Measurements from ENCODE around the gene OPRPN.

OPRPN gene, protein sequence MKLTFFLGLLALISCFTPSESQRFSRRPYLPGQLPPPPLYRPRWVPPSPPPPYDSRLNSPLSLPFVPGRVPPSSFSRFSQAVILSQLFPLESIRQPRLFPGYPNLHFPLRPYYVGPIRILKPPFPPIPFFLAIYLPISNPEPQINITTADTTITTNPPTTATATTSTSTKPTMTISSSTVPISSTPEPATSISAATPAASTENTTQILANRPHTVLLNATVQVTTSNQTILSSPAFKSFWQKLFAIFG

DNA sequence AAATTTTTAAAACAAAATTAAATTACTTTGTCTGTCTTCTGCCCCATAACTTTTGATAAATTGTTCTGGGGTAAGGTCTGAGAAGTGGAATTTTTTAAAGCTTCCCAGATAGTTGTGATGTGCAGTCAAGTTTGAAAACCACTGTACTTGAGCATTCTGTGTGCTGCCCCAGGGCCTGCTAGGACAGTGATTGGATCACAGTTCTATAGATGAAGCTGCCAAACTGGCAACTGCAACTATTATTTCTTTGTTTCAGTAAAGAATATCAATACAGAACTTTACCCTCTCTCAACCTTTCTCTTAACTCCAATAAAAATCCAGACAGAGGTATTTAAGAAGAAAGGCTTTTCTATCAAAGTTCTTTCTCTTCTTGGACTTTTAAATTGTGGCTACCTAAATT is at the start of gene OPRPN:
Gene OPRPN, plus strand, starts transcription at position 361 of the 400 bp plus-strand sequence. CDS start 1,346 bp downstream, outside the sequence.
- DNase-seq (ENCODE audit: low spot score): no peak

DNA sequence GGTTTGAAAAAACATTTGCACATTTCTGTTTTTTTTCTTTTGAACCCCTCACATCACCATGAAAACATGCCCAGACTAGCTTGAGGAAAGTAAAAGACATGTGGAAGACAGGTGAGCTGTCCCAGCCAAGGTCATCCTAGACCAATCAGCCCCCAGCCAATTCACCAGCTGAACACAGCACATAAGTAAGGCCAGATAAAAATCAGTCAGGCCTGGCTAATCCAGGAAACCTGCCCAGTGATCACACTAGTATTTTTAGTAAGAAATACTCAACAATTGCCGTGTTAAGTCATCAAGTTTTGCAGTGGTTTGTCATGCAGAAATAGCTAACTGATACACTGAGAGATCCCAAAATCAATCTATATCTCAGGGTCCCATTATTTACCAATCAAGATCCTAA is 41.6 kb upstream of the OPRPN start:
- no peak for DNase-seq (ENCODE audit: low spot score)

DNA sequence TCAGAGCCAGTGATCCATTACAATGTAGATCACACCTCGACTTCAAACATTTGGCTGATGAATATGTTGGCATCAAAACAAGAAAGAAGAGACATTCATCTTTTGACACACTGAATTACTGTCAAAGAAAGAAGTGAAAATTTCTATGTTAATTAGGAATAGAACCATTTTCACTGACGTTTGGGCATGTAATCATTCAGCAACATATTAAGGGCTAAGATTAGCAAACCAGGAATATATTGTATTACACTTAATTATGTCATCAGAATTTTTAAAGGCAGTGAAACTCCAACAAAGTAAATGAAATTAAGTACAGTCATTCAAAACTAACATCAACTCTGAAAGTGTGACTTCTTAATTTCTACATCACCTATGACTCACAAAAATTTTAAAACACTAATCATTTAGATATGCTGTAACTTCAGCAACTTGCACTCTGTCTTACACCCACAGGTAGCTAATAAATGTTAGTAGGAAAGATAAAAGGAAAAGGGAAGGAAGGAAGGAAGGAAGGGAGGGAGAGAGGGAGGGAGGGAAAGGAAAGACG is 38.6 kb upstream of the OPRPN start:
- no peak for DNase-seq (ENCODE audit: low spot score)

DNA sequence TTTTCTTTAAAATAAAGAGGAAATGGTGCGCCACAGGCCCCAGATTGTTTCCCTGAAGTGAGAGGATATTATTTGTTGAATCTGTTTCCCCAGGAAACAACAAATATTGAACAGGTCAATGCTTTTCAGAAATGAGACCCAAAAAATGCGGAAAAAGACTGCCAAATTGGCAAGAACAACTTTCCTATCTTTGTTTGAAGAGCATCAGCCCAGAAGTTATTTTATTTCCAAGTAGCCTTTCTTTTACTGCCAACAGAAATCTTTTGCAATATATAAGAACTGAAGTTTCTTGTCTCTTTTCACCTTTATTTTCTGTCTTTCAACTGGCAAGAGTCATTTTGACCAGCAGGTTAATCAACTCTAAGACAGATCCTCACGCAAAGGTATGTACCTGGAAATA is 37.3 kb upstream of the OPRPN start, which contains the start of gene SMR3A:
Gene SMR3A, plus strand, starts transcription at position 301 of the 400 bp plus-strand sequence. CDS start 1,356 bp downstream, outside the sequence.
- DNase-seq (ENCODE audit: low spot score): no peak

DNA sequence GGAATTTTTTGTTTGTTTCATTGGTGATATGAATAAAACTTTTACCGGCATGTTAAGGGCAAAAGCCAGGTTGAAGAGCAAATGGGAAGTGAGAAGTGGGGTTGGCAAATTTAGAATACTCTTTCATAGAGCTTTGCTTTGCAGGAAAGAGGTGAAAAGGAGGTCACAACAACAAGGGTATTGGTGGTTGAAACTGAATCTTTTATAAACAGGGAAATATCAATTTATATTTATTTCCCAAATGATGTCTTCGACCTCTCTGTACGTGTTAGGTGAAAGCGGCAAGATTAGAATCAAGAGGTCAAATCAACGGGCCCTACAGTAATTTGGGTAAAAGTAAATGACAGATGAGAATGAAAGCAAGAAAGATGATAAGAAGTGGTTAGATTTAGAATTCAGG is 33.7 kb upstream of the OPRPN start:
- no peak for DNase-seq (ENCODE audit: low spot score)

DNA sequence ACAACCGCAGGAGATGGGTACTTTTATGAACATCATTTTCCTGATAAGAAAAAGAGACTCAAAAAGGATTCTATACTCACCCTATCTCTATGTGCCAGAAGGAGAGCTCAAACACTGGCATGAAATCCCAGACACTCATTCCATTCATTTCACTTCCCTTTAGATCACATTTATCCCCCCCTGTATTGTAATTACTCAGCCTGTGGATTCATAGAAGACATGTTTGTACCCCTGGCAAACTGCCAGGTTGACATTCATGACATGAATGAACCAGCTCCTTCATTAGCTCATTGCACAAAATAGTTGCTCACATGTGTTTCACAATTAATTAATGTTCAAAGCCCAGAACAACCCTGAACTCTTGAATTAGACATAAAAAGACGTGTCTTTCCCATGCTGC is 32.3 kb upstream of the OPRPN start:
- DNase-seq (ENCODE audit: low spot score): no peak

DNA sequence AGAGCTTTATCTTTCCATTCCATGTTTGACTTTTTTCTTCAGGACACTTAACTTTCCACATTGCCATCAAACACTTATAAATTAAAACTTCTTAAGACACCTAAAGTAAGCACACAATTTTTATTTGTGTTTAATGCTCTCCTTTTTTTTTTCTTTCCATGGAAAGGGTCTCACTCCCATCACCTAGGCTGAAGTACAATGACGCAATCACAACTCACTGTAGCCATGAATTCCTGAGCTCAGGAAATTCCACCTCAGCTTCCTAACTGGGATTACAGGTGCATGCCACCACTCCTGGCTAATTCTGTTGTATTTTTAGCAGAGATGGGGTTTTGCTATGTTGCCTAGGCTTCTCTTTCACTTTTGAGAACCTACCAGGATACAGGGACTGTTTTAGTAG is 29.9 kb upstream of the OPRPN start:
- no peak for DNase-seq (ENCODE audit: low spot score)

DNA sequence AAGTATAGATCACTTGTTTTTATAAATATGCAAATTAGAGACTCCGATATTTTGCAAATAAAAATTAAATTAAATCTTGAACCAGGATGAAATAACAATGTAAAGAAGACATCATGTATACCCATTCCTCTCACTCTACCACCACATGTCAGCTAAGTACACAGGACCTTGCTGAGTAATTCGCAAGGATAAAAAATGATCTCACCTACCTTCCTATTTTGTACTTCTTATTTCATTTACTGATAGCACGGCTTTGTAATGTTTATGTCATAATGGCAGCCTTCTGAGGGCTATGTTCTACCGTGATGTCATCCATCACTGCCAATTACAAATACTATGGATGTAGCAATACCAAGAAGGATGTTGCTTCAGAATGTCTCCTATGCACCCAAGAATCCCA is 25.8 kb upstream of the OPRPN start:
- DNase-seq (ENCODE audit: low spot score): no peak

DNA sequence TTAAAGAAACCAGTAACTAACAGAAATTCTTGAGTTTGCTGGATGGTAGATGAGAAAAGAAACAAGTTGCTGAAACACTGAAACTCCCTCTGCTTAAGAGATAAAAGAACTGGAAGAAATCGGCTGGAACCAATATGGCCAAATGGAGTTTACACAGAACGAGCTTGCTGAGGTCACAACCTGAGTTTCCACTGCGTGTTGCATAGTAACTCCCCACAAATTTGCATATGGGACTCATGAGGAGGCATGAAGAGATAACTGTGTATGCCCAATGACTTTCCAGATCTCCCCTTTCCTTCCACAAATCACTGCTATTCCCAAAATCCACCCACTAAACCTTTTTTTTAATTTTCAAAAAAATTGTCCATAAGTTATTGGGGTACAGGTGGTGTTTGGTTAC is 25.0 kb upstream of the OPRPN start:
- no peak for DNase-seq (ENCODE audit: low spot score)

DNA sequence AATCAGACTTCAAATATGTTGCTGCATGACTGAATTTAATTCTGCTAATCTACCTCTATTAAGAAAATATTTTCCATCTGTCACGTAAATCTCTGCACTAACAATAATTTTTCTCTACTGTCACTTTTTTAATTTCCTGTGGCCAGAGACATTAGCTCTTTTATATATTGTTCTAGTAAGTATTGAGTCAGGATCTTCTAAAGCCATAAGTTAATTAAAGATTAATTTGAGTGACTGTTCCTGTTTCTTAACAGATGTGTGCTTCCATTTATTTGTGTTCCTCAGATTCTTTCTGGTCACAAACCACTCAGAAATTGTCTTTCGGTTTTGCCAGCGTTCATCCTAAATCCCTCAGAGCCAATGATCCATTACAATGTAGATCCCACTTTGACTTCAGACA is 17.2 kb upstream of the OPRPN start:
- no peak for DNase-seq (ENCODE audit: low spot score)

DNA sequence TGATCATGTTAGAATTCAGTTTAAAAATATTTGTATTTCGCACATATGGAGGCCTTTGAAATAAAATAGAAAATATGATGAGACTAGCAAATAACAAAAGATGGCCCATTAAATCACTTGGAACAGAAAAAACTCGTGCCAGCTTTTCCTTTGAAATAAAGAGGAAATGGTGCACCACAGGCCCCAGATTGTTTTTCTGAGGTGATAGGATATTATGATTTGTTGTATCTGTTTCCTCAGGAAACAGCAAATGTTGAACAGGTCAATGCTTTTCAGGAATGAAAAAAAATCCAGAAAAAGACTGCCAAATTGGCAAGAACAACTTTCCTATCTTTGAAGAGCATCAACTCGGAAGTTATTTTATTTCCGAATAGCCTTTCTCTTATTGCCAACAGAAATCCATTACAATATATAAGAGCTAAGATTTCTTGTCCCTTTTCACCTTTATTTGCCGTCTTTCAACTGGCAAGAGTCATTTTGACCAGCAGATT is 15.0 kb upstream of the OPRPN start, which contains the start of gene SMR3B:
Gene SMR3B, plus strand, starts transcription at position 441 of the 491 bp plus-strand sequence. CDS start 1,380 bp downstream, outside the sequence.
- no peak for DNase-seq (ENCODE audit: low spot score)

DNA sequence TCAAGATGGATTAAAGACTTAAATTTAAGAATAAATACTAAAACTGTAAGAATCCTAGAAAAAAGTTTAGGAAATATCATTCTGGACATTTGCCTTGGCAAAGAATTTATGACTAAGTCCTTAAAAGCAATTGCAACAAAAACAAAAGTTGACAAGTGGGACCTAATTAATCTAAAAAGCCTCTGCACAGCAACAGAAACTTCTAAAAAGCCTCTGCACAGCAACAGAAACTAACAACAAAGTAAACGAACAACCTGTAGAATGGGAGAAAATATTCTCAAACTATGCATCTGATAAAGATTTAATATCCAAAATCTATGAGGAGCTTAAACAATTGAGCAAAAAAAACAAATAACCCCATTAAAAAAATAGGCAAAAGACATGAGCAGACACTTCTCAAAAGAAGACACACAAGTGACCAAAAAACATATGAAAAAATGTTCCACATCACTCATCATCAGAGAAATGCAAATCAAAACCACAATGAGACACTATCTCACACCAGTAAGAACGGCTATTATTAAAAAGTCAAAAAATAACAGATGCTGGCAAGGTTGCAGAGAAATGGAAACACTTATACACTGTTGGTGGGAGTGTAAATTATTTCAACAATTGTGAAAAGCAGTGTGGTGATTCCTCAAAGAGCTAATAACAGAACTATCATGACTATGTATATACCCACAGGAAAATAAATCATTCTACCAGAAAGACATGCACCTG is 5.5 kb upstream of the OPRPN start:
- no peak for DNase-seq (ENCODE audit: low spot score)

DNA sequence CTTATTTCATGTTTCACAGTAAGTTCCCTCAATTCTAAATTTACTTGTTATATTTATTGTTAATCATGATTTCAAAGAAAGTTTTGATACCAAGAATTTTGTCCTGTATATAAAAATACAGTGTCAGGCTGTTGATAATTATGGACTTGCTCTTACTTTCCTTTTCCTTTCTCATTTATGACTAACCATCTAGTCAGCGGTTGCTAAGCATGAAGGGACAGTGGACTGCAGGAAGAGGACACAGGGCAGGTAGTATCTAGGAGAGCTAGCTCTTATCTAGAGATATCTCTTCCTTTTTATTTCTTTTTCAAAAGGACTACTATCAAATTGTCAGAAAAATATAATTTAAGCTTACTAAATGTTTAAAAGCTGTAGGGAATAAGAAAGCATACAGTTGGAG is 1.6 kb downstream of the OPRPN start:
- no peak for DNase-seq (ENCODE audit: low spot score)

DNA sequence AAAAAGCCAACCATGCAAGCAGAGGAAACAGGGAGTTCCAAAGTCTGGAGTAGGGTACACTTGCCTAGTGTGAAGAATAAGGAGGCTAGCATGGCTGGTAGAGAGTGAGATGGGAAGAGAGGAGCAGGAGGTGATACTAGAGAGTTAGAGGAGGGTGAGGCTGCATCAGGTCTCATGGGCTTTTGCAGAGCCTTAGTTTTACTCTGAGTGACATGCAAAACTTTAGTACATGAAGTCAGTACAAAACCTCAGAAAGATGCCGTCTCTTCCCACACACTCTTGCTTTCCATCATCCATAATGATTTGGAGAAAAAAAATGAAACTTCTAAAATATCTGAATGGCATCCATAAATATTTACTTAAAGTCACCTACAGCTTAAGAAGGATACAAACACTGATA is 5.0 kb downstream of the OPRPN start:
- no peak for DNase-seq (ENCODE audit: low spot score)

DNA sequence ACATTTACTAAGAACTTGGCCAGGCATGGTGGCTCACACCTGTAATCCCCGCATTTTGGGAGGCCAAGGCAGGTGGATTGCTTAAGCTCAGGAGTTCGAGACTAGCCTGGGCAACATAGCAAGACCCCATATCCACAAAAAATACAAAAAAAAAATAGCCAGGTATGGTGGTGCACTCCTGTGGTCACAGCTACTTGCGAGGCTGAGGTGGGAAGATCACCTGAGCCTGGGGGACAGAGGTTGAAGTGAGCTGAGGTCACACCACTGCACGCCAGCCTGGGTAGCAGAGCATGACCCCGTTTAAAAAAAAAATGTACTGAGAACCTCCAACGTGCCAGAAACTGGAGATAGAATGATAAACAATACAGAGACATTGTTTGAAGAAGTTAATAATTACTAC is 8.0 kb downstream of the OPRPN start:
- DNase-seq (ENCODE audit: low spot score): no peak

DNA sequence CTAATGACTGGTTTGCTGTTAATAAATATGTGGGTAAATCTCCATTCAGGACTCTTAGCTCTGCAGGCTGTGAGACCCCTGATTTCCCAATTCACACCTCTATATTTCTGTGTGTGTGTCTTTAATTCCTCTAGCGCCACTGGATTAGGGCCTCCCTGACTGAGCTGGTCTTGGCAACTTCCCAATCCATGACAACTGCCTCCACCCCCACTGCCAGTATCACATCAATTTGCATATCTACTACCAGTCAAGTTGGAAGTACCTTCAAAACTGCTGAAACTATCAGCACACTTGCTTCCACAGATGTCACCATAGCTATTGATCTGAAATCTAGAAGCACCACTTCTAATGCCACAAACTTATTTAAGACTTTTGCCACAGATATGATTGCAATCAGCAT is 27.6 kb downstream of the OPRPN start:
- no peak for DNase-seq (ENCODE audit: low spot score)

DNA sequence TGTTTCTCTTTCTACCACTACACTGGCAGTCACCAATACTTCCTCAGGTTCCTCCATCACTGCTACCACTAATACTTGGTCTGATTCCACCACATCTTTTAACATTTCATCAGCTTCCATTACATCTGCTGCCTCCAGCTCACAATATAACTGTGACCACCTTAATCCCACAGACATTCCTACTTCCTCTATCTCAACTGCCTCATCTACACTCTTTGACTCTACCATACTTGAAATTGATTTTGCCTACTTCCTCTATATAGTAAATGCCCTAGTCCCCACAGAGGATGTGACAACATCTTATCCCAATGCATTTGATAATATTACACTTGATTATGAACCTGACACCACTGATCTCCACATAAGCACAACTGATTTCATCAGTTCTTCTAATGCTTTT is 29.0 kb downstream of the OPRPN start:
- DNase-seq (ENCODE audit: low spot score): no peak

DNA sequence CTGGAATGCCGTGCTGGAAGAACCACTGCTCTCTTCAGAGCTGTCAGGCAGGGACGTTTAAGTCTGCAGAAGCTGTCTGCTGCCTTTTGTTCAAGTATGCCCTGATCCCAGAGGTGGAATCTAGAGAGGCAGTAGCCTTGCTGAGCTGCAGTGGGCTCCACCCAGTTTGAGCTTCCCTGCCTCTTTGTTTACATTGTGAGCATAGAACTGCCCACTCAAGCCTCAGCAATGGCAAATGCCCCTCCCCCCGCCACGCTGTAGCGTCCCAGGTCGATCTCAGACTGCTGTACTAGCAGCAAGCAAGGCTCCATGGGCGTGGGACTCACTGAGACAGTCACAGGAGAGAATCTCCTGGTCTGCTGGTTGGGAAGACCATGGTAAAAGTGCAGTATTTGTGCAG is 39.5 kb downstream of the OPRPN start:
- DNase-seq (ENCODE audit: low spot score): no peak

DNA sequence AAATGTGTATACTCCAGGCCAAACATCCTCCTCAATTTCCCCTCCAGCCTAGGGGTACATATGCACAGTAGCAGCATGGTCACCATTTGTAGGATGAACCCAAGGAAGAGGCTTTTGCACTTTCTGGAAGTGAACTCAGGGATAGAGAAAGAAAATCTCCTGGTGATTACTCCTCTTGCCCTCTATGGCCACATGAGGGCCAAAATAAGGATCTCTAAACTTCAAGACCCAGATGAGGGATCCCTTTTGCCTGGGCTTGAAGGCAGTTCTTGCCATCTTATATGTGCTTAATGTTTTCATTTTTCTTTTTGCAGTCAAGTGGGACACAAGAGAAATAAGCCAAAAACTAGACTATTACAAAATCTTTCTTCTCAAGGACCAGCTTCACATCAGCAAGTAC is 44.7 kb downstream of the OPRPN start:
- no peak for DNase-seq (ENCODE audit: low spot score)

DNA sequence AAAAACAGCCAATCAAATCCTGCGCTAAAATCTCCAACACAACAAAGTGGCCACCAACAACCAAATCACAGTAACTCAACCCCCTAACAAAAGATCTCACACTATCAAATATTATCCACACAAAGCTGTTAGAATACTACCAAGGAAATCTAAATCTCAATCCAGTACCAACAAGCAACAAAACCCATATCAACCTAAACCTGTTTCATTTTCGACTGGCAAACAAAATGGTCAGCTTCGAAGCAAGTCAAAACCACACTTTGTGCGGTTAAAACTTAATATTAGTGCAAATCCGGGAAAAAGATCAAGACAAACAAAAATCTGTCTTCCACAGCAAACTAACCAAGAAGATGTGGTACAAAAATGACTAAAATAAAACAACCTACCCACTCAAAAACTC is 45.6 kb downstream of the OPRPN start:
- no peak for DNase-seq (ENCODE audit: low spot score)

DNA sequence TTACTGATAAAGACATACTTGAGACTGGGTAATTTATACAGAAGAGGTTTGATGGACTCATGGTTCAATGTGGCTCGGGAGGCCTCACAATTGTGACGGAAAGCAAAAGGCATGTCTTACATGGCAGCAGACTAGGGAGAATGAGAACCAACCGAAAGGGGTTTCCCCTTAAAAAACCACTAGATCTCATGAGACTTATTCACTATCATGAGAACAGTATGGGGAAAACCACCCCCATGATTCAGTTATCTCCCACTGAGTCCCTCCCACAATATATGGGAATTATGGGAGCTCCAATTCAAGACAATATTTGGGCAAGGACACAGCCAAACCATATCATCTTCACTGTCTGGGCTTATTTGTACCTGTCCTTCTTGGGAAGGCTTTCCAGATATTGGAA is 51.5 kb downstream of the OPRPN start:
- no peak for DNase-seq (ENCODE audit: low spot score)

DNA sequence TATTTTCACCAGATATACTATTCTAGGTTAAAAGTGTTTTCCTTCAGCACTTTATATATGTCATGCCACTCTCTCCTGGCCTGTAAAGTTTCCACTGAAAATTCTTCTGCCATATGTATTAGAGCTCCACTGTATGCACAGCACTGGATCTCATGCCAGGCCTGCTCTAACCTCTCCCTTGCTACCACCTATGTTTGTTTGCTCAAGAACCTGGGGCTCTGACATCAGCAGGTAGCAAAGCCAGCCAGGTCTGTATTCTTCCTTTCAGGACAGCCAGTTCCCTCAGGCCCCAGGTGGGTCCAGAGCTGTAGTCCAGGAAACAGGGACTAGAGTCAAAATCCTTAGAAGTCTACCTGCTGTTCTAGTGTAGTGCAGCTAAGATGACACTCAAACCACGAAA is 55.2 kb downstream of the OPRPN start:
- no peak for DNase-seq (ENCODE audit: low spot score)
